NCI-H526 treated with DMSO at 0.1 percent for 48 hours (cell line): ENCODE measurements around the gene POLR3GL.
"Not testable (repeated sequence)": the region's sequence is repeated elsewhere in the genome, so short reads cannot be mapped to it uniquely, and the experiment has no call there.

ENCODE experiments used
- DNase-seq: peaks from one replicate; lab custom pipeline; 2025; lab: John Stamatoyannopoulos, UW

The POLR3GL gene

GRCh38 chr1:145964328-145965118, at the start of gene POLR3GL, which contains the start of gene ANKRD34A:
Gene POLR3GL, plus strand, starts transcription at chr1:145964690. Its CDS starts 10,176 bp downstream, at chr1:145974866.
Gene ANKRD34A, minus strand, starts transcription at chr1:145964575. Its CDS starts 2,816 bp downstream, at chr1:145961759.
- DNase-seq = peak; percentile 98

- no peak for DNase-seq
Observed at GRCh38 chr1:145916745-145917144, 47.7 kb upstream of the POLR3GL start.

GRCh38 chr1:145917595-145917994, 46.9 kb upstream of the POLR3GL start:
- DNase-seq = no peak

- peak; percentile 94 for DNase-seq
Observed at GRCh38 chr1:145918144-145918991, 46.1 kb upstream of the POLR3GL start, which contains the start of gene PEX11B. Gene PEX11B, minus strand, starts transcription at chr1:145918717. Its CDS starts 29 bp downstream, at chr1:145918688.

- DNase-seq = peak; percentile 47
Observed at GRCh38 chr1:145918992-145919939, 45.2 kb upstream of the POLR3GL start.

- not testable (repeated sequence) for DNase-seq
Observed at GRCh38 chr1:145920297-145920696, 44.2 kb upstream of the POLR3GL start.

GRCh38 chr1:145922266-145922665, 42.2 kb upstream of the POLR3GL start:
- DNase-seq = no peak

GRCh38 chr1:145926686-145927062, 37.8 kb upstream of the POLR3GL start:
- DNase-seq = no peak

GRCh38 chr1:145927063-145927886, 37.2 kb upstream of the POLR3GL start, which contains the start of gene RBM8A:
Gene RBM8A, minus strand, starts transcription at chr1:145927484. Its CDS starts 58 bp downstream, at chr1:145927426.
- peak; percentile 100 for DNase-seq

GRCh38 chr1:145927916-145928643, 36.4 kb upstream of the POLR3GL start:
- DNase-seq = no peak

- DNase-seq = not testable (repeated sequence)
Observed at GRCh38 chr1:145932522-145933009, 31.9 kb upstream of the POLR3GL start.

GRCh38 chr1:145935708-145936107, 28.8 kb upstream of the POLR3GL start:
- no peak for DNase-seq

GRCh38 chr1:145936247-145936646, 28.2 kb upstream of the POLR3GL start:
- DNase-seq = no peak

GRCh38 chr1:145937436-145937835, 27.1 kb upstream of the POLR3GL start:
- no peak for DNase-seq

- DNase-seq = no peak
Observed at GRCh38 chr1:145942405-145942804, 22.1 kb upstream of the POLR3GL start.

- DNase-seq = no peak
Observed at GRCh38 chr1:145942871-145943270, 21.6 kb upstream of the POLR3GL start.

GRCh38 chr1:145944532-145944931, 20.0 kb upstream of the POLR3GL start:
- no peak for DNase-seq

GRCh38 chr1:145946477-145946986, 18.0 kb upstream of the POLR3GL start:
- no peak for DNase-seq

GRCh38 chr1:145947551-145947950, 16.9 kb upstream of the POLR3GL start:
- DNase-seq = no peak
